Sigmoid colon (tissue), 7 donors: ENCODE measurements around the gene USP22. TPM values are rescaled to one million over a fixed set of nuclear protein-coding genes. Genes with fewer than 3 reads are reported as not detected.

Experiments
- DNase-seq: peaks from one replicate; pipeline ENCODE4 v3.0.0-alpha.2; 2019
- H3K27ac ChIP-seq, 4 donors: fragments of 200-600 bp; sonication (generic); one replicate each; pipeline ENCODE4 v1.5.1; 2016 to 2019; ENCODE audit warnings: mild to moderate bottlenecking in 1 of 4
- H3K27me3 ChIP-seq, 3 donors: fragments of 200-600 bp; sonication (generic); one replicate each; pipeline ENCODE4 v1.5.1; 2019; ENCODE audit warnings: mild to moderate bottlenecking in 1 of 3
- H3K36me3 ChIP-seq, 4 donors: fragments of 200-600 bp; sonication (generic); one replicate each; pipeline ENCODE4 v1.5.1; 2016 to 2019
- H3K4me1 ChIP-seq, 4 donors: fragments of 200-600 bp; sonication (generic); one replicate each; pipeline ENCODE4 v1.5.1; 2017 to 2019
- H3K4me3 ChIP-seq, 4 donors: fragments of 200-600 bp; sonication (generic); one replicate each; pipeline ENCODE4 v1.5.1; 2017 to 2019; ENCODE audit warnings: mild to moderate bottlenecking in 2 of 4, moderate library complexity in 1 of 4
- H3K9me3 ChIP-seq, 4 donors: fragments of 200-600 bp in 3 of 4; sonication (generic) in 3 of 4; one replicate each; pipeline versions ENCODE4 v1.5.1 to v1.6.1; 2013 to 2019
- EP300 ChIP-seq, 4 donors: sonication (generic); formaldehyde crosslinking; IDR thresholded peaks; one replicate each; pipeline ENCODE4 v1.6.1; 2017; ENCODE audit warnings: antibody characterized with exemption in 4 of 4
- POLR2A ChIP-seq, 2 donors: fragments of 450-650 bp; IDR thresholded peaks; one replicate each; pipeline ENCODE4 v1.6.1; 2016; ENCODE audit warnings: antibody characterized with exemption in 2 of 2, mild to moderate bottlenecking in 2 of 2, moderate library complexity in 2 of 2
- POLR2AphosphoS5 ChIP-seq, 4 donors: sonication (generic); formaldehyde crosslinking; IDR thresholded peaks; one replicate each; pipeline ENCODE4 v1.6.1; 2017; ENCODE audit warnings: antibody characterized with exemption in 4 of 4
- WGBS, 2 donors: extraction: QIAGEN DNeasy Blood & Tissue Kit; methylation state at CpG; one replicate each; pipeline ENCODE4 v1.1.7; 2013; 5-methylcytosine and 5-hydroxymethylcytosine counted together
- intact Hi-C: fragments of 100-400 bp; cut with DNase I; formaldehyde crosslinking; loops from one replicate; pipeline ENCODE4 v1.15.1; 2023
- polyA plus RNA-seq, 3 donors: library from polyadenylated mRNA; stranded (reverse); fragments of 200-250 nt; gene quantifications; one replicate each; pipeline ENCODE4 v1.2.3, GENCODE V29; 2013
- total RNA-seq, 4 donors: library from RNA; depleted of rRNA; stranded (reverse); fragments of >200 nt; gene quantifications; one replicate each; pipeline ENCODE4 v1.1.0, GENCODE V29; 2016
- TF ChIP-seq, protein P1 (sequence below), 4 experiments: fragments of 450-650 bp in 3 of 4; fragments of 200-600 bp in 1 of 4; IDR thresholded peaks; one replicate each; pipeline ENCODE4 v1.5.1; 2016 to 2019; ENCODE audit warnings: antibody characterized with exemption in 4 of 4, mild to moderate bottlenecking in 3 of 4, moderate library complexity in 2 of 4
- donor health status: healthy with polysubstance abuse.
- donor health status: Bipolar disorder and iron deficiency.
- donor health status: healthy.

The USP22 gene
- total and polyA plus RNA-seq, 7 donors: 25.2 to 84.2 (median 71.2) TPM

DNA sequence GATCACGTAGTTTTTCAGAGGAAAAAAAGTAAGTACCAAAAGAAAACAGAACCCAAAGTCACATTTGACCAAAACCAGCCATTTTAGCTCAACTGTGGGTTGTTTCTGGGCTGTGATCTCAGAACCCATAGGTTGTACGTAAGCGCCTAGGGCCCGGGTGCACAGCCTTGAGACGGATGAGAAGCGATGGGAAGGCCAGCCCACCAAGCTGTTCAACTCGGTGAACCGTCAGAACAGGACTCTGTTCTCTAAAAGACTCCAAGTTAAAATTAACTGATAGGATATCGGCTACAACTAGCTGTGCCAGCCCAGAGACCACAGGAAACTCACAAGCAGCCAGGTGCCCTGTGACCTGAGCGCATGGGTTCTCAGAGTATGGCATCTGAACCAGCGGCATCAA is 28.3 kb downstream of the USP22 start:
- Histone ChIP-seq H3K27me3 (no peaks in the 10 kb centered on the region), H3K9me3 (no peaks in the 10 kb centered on the region), H3K4me1 (peaks cover 0 to 28% (median 17%) of the 10 kb centered on the region in 4 donors), H3K4me3 (no peak overlapping the region), H3K27ac (no peak overlapping the region), H3K36me3 (peaks cover 56 to 100% (median 84%) of the 10 kb centered on the region in 4 donors)
- DNase-seq: peak; percentile 46
- intact Hi-C loops: no loop called here
- TF ChIP-seq POLR2A (IDR thresholded peaks at IDR 0.05): no peak
- no peak for TF ChIP-seq EP300 (IDR thresholded peaks at IDR 0.05)
- TF ChIP-seq, protein P1, sequence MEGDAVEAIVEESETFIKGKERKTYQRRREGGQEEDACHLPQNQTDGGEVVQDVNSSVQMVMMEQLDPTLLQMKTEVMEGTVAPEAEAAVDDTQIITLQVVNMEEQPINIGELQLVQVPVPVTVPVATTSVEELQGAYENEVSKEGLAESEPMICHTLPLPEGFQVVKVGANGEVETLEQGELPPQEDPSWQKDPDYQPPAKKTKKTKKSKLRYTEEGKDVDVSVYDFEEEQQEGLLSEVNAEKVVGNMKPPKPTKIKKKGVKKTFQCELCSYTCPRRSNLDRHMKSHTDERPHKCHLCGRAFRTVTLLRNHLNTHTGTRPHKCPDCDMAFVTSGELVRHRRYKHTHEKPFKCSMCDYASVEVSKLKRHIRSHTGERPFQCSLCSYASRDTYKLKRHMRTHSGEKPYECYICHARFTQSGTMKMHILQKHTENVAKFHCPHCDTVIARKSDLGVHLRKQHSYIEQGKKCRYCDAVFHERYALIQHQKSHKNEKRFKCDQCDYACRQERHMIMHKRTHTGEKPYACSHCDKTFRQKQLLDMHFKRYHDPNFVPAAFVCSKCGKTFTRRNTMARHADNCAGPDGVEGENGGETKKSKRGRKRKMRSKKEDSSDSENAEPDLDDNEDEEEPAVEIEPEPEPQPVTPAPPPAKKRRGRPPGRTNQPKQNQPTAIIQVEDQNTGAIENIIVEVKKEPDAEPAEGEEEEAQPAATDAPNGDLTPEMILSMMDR (IDR thresholded peaks at IDR 0.05): no peak
- TF ChIP-seq POLR2AphosphoS5 (IDR thresholded peaks at IDR 0.05): no peak
- 92 to 94% methylated on average over 11 of the region's 11 CpGs for WGBS, 2 donors

DNA sequence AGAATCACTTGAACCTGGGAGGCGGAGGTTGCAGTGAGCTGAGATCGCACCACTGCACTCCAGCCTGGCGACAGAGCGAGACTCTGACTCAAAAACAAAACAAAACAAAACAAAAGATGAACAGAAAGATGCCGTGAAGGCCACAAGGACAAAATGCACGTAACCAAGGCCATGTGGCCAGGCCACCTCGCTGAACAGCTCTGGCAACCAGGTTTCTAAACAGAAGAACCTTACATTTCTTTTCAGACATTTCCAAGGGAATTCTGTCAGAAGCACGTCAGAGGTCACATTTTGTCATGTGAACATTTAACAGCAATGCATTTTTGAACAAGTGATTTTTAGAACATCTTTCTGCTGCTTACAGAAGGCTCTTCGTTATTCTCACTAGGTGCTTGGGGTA is 28.8 kb downstream of the USP22 start:
- intact Hi-C loops: no loop called here
- H3K4me3 ChIP-seq: no peak overlapping the region
- TF ChIP-seq POLR2A (IDR thresholded peaks at IDR 0.05) (no peak), EP300 (IDR thresholded peaks at IDR 0.05) (no peak), POLR2AphosphoS5 (IDR thresholded peaks at IDR 0.05) (no peak)
- TF ChIP-seq, protein P1 (IDR thresholded peaks at IDR 0.05): no peak
- peak overlapping the region in 1 of 4 donors; percentile 66 for H3K27ac ChIP-seq
- peaks cover 0 to 22% (median 12%) of the 10 kb centered on the region in 4 donors for H3K4me1 ChIP-seq
- DNase-seq: no peak
- H3K27me3 ChIP-seq: no peaks in the 10 kb centered on the region
- 89 to 91% methylated on average over 9 of the region's 9 CpGs for WGBS, 2 donors
- peaks cover 61 to 100% (median 85%) of the 10 kb centered on the region in 4 donors for H3K36me3 ChIP-seq
- no peaks in the 10 kb centered on the region for H3K9me3 ChIP-seq

DNA sequence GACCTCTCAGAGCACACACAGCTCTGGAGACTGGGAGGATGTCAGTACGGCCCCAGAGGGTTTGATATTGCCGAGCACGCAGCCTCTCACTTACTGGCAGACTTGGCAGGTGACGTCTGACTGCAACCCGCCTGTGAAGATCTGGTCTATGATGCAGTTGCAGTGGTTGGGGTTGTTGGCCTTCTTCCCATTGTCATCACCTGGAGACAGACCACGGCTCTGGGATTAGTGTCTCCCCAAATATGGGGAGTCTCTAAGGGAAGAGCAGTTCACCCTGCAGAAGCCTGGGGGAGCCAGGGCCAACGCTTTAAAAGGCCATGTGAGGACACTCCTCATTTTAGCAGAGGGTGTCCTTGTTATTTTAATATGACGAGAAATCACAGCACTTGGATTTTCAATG is 30.1 kb downstream of the USP22 start:
- Histone ChIP-seq H3K4me1 (peaks cover 0 to 21% (median 11%) of the 10 kb centered on the region in 4 donors), H3K4me3 (no peak overlapping the region), H3K27ac (peak overlapping the region in 3 of 4 donors; percentile 45 to 66 (median 51)), H3K27me3 (no peaks in the 10 kb centered on the region), H3K36me3 (peaks cover 66 to 100% (median 86%) of the 10 kb centered on the region in 4 donors), H3K9me3 (no peaks in the 10 kb centered on the region)
- intact Hi-C loops: no loop called here
- peak; percentile 57 for DNase-seq
- TF ChIP-seq POLR2AphosphoS5 (IDR thresholded peaks at IDR 0.05): peak in 2 of 4 donors; percentile 14 to 18
- TF ChIP-seq, protein P1 (IDR thresholded peaks at IDR 0.05): no peak
- TF ChIP-seq EP300 (IDR thresholded peaks at IDR 0.05): no peak
- WGBS, 2 donors: 93 to 94% methylated on average over 8 of the region's 8 CpGs

DNA sequence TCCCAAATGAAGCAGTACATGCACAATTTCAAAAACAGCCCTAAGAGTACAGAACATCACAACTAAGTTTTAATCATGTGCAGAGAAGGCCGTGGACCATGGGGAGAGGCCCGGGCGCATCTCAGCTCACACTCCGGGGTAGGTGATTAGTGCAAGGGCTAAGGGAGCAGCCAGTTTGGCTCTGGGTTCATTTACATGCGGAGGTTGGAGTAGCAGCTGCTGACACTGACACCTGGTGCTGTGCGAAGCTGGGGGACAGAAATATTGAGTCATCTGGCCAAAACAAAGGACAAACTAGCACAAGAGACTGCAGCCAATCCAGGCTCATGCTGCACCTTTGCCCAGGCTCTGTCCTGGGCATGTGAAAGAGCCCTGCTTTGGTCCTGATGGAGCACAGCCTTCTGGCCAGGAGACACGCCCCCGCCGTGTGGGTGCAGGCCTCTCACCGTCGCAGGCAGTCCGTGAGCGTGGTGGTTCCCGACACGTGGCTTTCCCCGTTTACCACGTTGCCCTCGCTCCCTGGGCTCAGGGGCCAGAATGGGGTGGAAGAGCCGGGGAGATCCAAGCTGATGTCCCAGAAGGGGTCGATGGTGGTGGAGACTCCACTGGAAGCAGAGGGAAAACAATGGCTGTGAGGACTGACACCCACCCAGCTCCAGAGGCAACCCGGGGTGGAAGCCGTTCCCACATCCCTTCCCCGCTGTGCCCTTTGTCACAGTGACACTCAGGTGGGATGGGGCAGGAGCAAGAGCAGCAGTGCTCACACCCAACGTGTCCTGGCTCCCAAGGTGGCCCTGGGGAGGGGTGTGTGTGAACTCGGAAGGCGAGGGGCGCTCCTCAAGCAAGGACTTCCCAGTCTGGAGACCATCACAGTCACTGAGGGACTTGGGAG is 31.9 kb downstream of the USP22 start:
- peak overlapping the region in 2 of 4 donors; percentile 35 to 52 for H3K27ac ChIP-seq
- no peaks in the 10 kb centered on the region for H3K27me3 ChIP-seq
- WGBS, 2 donors: 88 to 90% methylated on average over 27 of the region's 27 CpGs
- DNase-seq: peak; percentile 61
- no peaks in the 10 kb centered on the region for H3K9me3 ChIP-seq
- H3K4me3 ChIP-seq: no peak overlapping the region
- H3K36me3 ChIP-seq: peaks cover 65 to 100% (median 85%) of the 10 kb centered on the region in 4 donors
- peaks cover 0 to 27% (median 11%) of the 10 kb centered on the region in 4 donors for H3K4me1 ChIP-seq
- intact Hi-C loops: no loop called here
- TF ChIP-seq, protein P1 (IDR thresholded peaks at IDR 0.05): no peak
- TF ChIP-seq POLR2AphosphoS5 (IDR thresholded peaks at IDR 0.05) (no peak), EP300 (IDR thresholded peaks at IDR 0.05) (no peak), POLR2A (IDR thresholded peaks at IDR 0.05) (no peak)
